ENCODE results near the gene SFMBT1.

Gene SFMBT1

DNA sequence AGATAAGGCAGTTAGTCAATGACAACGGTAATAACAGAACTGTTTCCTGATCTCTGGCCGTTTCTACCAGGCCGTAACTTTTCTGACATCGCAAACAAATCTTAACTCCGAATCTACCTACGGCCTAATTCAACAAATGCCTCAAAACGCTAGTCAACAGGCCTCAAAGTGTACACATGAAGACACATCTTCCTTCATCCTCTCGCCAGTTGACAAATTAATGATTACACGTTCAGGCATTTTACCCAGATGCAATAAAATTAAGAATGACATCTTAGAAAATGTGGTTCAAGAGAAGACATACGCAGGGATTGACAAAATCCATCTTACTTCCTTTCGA, 1.5 kb downstream of the SFMBT1 start:
- no peak for DNase-seq (ENCODE audit: low read depth)
- peak overlapping the region; percentile 73 for H3K4me3 ChIP-seq (ENCODE audit: low read depth, low read length)
- no peak for TF ChIP-seq CTCF (conservative IDR thresholded peaks at IDR 0.05; ENCODE audit: low read depth, low read length)

DNA sequence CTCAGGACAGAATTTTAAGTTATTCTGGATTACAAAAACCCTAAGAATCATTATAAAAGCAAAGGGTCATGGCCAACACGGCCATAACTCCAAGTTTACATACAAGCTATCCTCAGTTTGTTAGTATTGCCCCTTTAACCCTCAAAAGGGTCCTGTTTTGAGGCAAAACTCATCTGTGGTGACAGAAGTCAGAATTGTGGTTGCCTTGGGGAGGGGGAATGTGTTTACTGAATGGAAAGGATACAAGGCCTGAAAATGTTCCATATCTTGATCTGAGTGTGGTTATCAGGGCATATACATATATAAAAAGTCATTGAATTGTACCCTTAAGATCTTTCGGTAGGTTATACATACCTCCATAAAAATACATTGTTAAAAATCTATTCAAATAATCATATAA, 2.1 kb downstream of the SFMBT1 start:
- no peak for TF ChIP-seq CTCF (conservative IDR thresholded peaks at IDR 0.05; ENCODE audit: low read depth, low read length)
- H3K4me3 ChIP-seq (ENCODE audit: low read depth, low read length), result no peak overlapping the region

GRCh38 chr3:53042651-53043050, 3.2 kb downstream of the SFMBT1 start:
- no peak for TF ChIP-seq CTCF (conservative IDR thresholded peaks at IDR 0.05; ENCODE audit: low read depth, low read length)
- no peak overlapping the region for H3K4me3 ChIP-seq (ENCODE audit: low read depth, low read length)

More for the DNA sequence above, 2.1 kb downstream of the SFMBT1 start:
- DNase-seq (ENCODE audit: low read depth), result no peak

GRCh38 chr3:53040351-53040820, 5.5 kb downstream of the SFMBT1 start:
- H3K4me3 ChIP-seq (ENCODE audit: low read depth, low read length), result no peak overlapping the region
- no peak for DNase-seq (ENCODE audit: low read depth)
- no peak for TF ChIP-seq CTCF (conservative IDR thresholded peaks at IDR 0.05; ENCODE audit: low read depth, low read length)

More at GRCh38 chr3:53042651-53043050, 3.2 kb downstream of the SFMBT1 start:
- DNase-seq (ENCODE audit: low read depth), result no peak

GRCh38 chr3:53039376-53039752, 6.5 kb downstream of the SFMBT1 start:
- no peak for DNase-seq (ENCODE audit: low read depth)
- H3K4me3 ChIP-seq (ENCODE audit: low read depth, low read length), result no peak overlapping the region
- TF ChIP-seq CTCF (conservative IDR thresholded peaks at IDR 0.05; ENCODE audit: low read depth, low read length), result no peak

- no peak for DNase-seq (ENCODE audit: low read depth)
- H3K4me3 ChIP-seq (ENCODE audit: low read depth, low read length), result no peak overlapping the region
- TF ChIP-seq CTCF (conservative IDR thresholded peaks at IDR 0.05; ENCODE audit: low read depth, low read length), result no peak
Observed at GRCh38 chr3:53038679-53039375, 7.0 kb downstream of the SFMBT1 start.
